ENCODE data around the gene CDC37. TPM values are rescaled to one million over a fixed set of nuclear protein-coding genes. Genes with fewer than 3 reads are reported as not detected.

Gene CDC37
- total and polyA plus RNA-seq, 2 experiments from 2014 or later, result 183 to 280 TPM

DNA sequence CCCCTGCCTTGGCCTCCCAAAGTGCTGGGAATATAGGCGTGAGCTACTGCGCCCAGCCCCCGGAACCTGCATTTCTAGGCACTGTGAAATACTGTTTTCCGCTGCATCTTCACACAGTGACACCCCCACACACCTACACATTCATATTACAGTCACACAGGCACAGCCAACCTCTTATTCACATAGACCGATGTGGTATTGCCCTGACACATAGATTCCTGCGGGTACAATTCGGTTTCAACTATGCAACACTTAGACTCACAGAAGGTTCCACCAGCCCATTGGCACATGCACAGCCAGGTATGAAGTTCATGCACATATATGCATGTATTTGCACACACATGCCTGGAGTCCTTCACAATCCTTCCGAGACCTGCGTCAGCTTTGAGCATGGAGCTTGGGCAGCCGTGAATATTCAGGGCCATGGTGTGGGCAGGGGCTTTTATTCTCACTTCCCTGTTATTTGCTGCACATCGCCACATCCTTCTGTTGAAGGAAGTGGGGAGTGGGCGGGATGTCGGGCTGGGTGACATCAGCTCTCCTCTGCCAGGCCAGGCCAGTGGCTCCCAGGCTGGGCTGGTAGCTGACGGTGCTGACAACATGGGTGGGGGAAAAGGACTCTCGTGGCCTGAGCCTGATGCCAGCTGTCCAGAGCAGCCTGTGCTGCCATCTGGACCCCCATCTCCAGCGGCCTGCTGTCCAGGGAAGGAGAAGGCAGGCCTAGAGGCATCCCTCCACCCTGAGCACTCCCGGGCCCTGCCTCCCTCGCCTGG, 5.4 kb upstream of the CDC37 start (continued):
- TF ChIP-seq STAT1 (IDR thresholded peaks at IDR 0.05; ENCODE audit: unreplicated experiment) (no peak), ZNF331 (CRISPR knock-in tag; IDR thresholded peaks at IDR 0.05; ENCODE audit: low read depth) (no peak), POLR2AphosphoS5 (IDR thresholded peaks at IDR 0.05; ENCODE audit: low read depth) (no peak)

DNA sequence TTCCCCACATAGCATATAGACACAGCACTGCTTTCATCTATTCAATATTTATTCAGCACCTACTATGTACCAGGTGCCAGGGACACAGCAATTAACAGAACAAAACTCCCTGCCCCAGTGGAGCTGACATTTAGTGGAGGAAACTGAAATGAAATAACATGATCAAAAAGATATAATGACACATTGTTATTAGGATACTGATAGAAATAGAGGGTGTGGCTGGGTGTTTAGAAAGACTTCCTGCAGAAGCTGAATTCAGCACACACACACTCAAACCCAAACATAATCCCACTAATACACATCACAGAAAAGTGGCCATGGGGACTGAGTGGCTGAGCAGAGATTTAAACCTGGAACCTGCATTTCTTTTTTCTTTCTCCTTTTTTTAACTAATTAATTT, 3.8 kb upstream of the CDC37 start:
- Mint-ChIP-seq H3K27ac (no peak overlapping the region), H3K4me3 (no peak overlapping the region), H3K27me3 (ENCODE audit: insufficient read depth, low read depth, poor library complexity) (peaks cover 34% of the 10 kb centered on the region), H3K4me1 (peaks cover 12% of the 10 kb centered on the region), H3K9me3 (no peaks in the 10 kb centered on the region), H3K36me3 (ENCODE audit: low read depth) (peaks cover 7% of the 10 kb centered on the region; the same call in 1 of the 3 replicates)
- Histone ChIP-seq H3K27ac (ENCODE audit: low read depth) (no peak overlapping the region), H3K9me2 (ENCODE audit: insufficient read depth) (no peaks in the 10 kb centered on the region), H3K27me3 (ENCODE audit: insufficient read depth) (peaks cover 29% of the 10 kb centered on the region), H3F3A (replicated peaks; ENCODE audit: low read depth) (0 out of 2 replicates have a peak, but pooled peaks cover 6% of the 10 kb centered on the region), H3K36me3 (ENCODE audit: insufficient read depth) (no peaks in the 10 kb centered on the region), H3K79me2 (replicated peaks; ENCODE audit: insufficient read depth) (peaks cover 11% of the 10 kb centered on the region), H3K4me3 (no peak overlapping the region), H3K4me1 (ENCODE audit: insufficient read depth) (peaks cover 8% of the 10 kb centered on the region; the same call in 1 of the 2 replicates), H3K4me2 (no peak overlapping the region), H4K20me1 (replicated peaks; ENCODE audit: insufficient read depth) (peaks cover 7% of the 10 kb centered on the region), H2AFZ (no peak overlapping the region)
- DNase-seq (ENCODE audit: low spot score) (no peak), ATAC-seq (no peak)
- TF ChIP-seq, protein P1, sequence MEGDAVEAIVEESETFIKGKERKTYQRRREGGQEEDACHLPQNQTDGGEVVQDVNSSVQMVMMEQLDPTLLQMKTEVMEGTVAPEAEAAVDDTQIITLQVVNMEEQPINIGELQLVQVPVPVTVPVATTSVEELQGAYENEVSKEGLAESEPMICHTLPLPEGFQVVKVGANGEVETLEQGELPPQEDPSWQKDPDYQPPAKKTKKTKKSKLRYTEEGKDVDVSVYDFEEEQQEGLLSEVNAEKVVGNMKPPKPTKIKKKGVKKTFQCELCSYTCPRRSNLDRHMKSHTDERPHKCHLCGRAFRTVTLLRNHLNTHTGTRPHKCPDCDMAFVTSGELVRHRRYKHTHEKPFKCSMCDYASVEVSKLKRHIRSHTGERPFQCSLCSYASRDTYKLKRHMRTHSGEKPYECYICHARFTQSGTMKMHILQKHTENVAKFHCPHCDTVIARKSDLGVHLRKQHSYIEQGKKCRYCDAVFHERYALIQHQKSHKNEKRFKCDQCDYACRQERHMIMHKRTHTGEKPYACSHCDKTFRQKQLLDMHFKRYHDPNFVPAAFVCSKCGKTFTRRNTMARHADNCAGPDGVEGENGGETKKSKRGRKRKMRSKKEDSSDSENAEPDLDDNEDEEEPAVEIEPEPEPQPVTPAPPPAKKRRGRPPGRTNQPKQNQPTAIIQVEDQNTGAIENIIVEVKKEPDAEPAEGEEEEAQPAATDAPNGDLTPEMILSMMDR (conservative IDR thresholded peaks at IDR 0.05; ENCODE audit: low read depth in 2 of 2), result no peak
- TF ChIP-seq ZNF331 (CRISPR knock-in tag; IDR thresholded peaks at IDR 0.05; ENCODE audit: low read depth) (no peak), STAT1 (IDR thresholded peaks at IDR 0.05; ENCODE audit: unreplicated experiment) (no peak), JUNB (IDR thresholded peaks at IDR 0.05; ENCODE audit: unreplicated experiment) (no peak), EZH2 (IDR thresholded peaks at IDR 0.05; ENCODE audit: low read depth, unreplicated experiment) (no peak), EZH2phosphoT487 (IDR thresholded peaks at IDR 0.05; ENCODE audit: unreplicated experiment) (no peak), NANOG (IDR thresholded peaks at IDR 0.05; ENCODE audit: borderline replicate concordance) (no peak), ZNF114 (CRISPR knock-in tag; IDR thresholded peaks at IDR 0.05) (no peak), POLR2AphosphoS5 (IDR thresholded peaks at IDR 0.05; ENCODE audit: low read depth) (no peak), CREB1 (CRISPR knock-in tag; IDR thresholded peaks at IDR 0.05; ENCODE audit: low read depth) (no peak)
- TF ChIP-seq, protein P2, sequence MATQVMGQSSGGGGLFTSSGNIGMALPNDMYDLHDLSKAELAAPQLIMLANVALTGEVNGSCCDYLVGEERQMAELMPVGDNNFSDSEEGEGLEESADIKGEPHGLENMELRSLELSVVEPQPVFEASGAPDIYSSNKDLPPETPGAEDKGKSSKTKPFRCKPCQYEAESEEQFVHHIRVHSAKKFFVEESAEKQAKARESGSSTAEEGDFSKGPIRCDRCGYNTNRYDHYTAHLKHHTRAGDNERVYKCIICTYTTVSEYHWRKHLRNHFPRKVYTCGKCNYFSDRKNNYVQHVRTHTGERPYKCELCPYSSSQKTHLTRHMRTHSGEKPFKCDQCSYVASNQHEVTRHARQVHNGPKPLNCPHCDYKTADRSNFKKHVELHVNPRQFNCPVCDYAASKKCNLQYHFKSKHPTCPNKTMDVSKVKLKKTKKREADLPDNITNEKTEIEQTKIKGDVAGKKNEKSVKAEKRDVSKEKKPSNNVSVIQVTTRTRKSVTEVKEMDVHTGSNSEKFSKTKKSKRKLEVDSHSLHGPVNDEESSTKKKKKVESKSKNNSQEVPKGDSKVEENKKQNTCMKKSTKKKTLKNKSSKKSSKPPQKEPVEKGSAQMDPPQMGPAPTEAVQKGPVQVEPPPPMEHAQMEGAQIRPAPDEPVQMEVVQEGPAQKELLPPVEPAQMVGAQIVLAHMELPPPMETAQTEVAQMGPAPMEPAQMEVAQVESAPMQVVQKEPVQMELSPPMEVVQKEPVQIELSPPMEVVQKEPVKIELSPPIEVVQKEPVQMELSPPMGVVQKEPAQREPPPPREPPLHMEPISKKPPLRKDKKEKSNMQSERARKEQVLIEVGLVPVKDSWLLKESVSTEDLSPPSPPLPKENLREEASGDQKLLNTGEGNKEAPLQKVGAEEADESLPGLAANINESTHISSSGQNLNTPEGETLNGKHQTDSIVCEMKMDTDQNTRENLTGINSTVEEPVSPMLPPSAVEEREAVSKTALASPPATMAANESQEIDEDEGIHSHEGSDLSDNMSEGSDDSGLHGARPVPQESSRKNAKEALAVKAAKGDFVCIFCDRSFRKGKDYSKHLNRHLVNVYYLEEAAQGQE (IDR thresholded peaks at IDR 0.05; ENCODE audit: unreplicated experiment), result no peak
- TF ChIP-seq, protein P3, sequence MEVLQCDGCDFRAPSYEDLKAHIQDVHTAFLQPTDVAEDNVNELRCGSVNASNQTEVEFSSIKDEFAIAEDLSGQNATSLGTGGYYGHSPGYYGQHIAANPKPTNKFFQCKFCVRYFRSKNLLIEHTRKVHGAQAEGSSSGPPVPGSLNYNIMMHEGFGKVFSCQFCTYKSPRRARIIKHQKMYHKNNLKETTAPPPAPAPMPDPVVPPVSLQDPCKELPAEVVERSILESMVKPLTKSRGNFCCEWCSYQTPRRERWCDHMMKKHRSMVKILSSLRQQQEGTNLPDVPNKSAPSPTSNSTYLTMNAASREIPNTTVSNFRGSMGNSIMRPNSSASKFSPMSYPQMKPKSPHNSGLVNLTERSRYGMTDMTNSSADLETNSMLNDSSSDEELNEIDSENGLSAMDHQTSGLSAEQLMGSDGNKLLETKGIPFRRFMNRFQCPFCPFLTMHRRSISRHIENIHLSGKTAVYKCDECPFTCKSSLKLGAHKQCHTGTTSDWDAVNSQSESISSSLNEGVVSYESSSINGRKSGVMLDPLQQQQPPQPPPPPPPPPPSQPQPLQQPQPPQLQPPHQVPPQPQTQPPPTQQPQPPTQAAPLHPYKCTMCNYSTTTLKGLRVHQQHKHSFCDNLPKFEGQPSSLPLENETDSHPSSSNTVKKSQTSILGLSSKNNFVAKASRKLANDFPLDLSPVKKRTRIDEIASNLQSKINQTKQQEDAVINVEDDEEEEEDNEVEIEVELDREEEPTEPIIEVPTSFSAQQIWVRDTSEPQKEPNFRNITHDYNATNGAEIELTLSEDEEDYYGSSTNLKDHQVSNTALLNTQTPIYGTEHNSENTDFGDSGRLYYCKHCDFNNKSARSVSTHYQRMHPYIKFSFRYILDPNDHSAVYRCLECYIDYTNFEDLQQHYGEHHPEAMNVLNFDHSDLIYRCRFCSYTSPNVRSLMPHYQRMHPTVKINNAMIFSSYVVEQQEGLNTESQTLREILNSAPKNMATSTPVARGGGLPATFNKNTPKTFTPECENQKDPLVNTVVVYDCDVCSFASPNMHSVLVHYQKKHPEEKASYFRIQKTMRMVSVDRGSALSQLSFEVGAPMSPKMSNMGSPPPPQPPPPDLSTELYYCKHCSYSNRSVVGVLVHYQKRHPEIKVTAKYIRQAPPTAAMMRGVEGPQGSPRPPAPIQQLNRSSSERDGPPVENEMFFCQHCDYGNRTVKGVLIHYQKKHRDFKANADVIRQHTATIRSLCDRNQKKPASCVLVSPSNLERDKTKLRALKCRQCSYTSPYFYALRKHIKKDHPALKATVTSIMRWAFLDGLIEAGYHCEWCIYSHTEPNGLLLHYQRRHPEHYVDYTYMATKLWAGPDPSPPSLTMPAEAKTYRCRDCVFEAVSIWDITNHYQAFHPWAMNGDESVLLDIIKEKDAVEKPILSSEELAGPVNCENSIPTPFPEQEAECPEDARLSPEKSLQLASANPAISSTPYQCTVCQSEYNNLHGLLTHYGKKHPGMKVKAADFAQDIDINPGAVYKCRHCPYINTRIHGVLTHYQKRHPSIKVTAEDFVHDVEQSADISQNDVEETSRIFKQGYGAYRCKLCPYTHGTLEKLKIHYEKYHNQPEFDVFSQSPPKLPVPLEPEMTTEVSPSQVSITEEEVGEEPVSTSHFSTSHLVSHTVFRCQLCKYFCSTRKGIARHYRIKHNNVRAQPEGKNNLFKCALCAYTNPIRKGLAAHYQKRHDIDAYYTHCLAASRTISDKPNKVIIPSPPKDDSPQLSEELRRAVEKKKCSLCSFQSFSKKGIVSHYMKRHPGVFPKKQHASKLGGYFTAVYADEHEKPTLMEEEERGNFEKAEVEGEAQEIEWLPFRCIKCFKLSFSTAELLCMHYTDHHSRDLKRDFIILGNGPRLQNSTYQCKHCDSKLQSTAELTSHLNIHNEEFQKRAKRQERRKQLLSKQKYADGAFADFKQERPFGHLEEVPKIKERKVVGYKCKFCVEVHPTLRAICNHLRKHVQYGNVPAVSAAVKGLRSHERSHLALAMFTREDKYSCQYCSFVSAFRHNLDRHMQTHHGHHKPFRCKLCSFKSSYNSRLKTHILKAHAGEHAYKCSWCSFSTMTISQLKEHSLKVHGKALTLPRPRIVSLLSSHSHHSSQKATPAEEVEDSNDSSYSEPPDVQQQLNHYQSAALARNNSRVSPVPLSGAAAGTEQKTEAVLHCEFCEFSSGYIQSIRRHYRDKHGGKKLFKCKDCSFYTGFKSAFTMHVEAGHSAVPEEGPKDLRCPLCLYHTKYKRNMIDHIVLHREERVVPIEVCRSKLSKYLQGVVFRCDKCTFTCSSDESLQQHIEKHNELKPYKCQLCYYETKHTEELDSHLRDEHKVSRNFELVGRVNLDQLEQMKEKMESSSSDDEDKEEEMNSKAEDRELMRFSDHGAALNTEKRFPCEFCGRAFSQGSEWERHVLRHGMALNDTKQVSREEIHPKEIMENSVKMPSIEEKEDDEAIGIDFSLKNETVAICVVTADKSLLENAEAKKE (CRISPR knock-in tag; IDR thresholded peaks at IDR 0.05), result no peak
